ENCODE results near the gene FLOT1. TPM values are rescaled to one million over a fixed set of nuclear protein-coding genes. Genes with fewer than 3 reads are reported as not detected.

The FLOT1 gene
- total and polyA plus RNA-seq, 2 of the 13 experiments (the other 11 are each of a cell fraction or from before 2014, with no cell fraction given): 82.3 to 130 TPM

- TF ChIP-seq GMEB1 (CRISPR knock-in tag; IDR thresholded peaks at IDR 0.05; ENCODE audit: borderline replicate concordance) (no peak), ZNF703 (CRISPR knock-in tag; IDR thresholded peaks at IDR 0.05; ENCODE audit: borderline replicate concordance) (no peak), SP4 (CRISPR knock-in tag; IDR thresholded peaks at IDR 0.05) (peak; percentile 58), ZNF768 (CRISPR knock-in tag; IDR thresholded peaks at IDR 0.05) (peak; percentile 24; the same call in 1 of the 2 replicates), MXD1 (CRISPR knock-in tag; IDR thresholded peaks at IDR 0.05) (no peak; the same call in none of the 2 replicates), REPIN1 (CRISPR knock-in tag; IDR thresholded peaks at IDR 0.05; ENCODE audit: borderline replicate concordance, low read depth) (no peak), ZNF142 (CRISPR knock-in tag; IDR thresholded peaks at IDR 0.05) (no peak), E2F1 (CRISPR knock-in tag; IDR thresholded peaks at IDR 0.05) (no peak), RCOR2 (CRISPR knock-in tag; IDR thresholded peaks at IDR 0.05) (no peak), ZNF24 (IDR thresholded peaks at IDR 0.05) (no peak), ZNF274 (CRISPR knock-in tag; IDR thresholded peaks at IDR 0.05) (no peak), MAX (IDR thresholded peaks at IDR 0.05) (peak; percentile 35; the same call in 1 of the 2 replicates), IKZF5 (CRISPR knock-in tag; IDR thresholded peaks at IDR 0.05) (peak; percentile 44; the same call in 1 of the 2 replicates), ZNF205 (CRISPR knock-in tag; IDR thresholded peaks at IDR 0.05) (no peak), ZFYVE20 (CRISPR knock-in tag; IDR thresholded peaks at IDR 0.05; ENCODE audit: borderline replicate concordance, low read depth) (no peak), ZNF781 (CRISPR knock-in tag; IDR thresholded peaks at IDR 0.05; ENCODE audit: borderline replicate concordance, not compliant biosample characterization) (no peak), KDM2A (CRISPR knock-in tag; IDR thresholded peaks at IDR 0.05; ENCODE audit: borderline replicate concordance, low read depth) (peak; percentile 57; the same call in 1 of the 2 replicates), CREBL2 (CRISPR knock-in tag; IDR thresholded peaks at IDR 0.05; ENCODE audit: borderline replicate concordance) (no peak)
These were observed 55.4 kb downstream of the FLOT1 start (continued) for GRCh38 chr6:30686908-30687658.
